ENCODE data around the gene DOK6. TPM values are rescaled to one million over a fixed set of nuclear protein-coding genes. Genes with fewer than 3 reads are reported as not detected.

Gene DOK6
- total and polyA plus RNA-seq, 8 donors, result 2.9 to 19.1 (median 14.9) TPM

GRCh38 chr18:69774831-69775230 is 374.1 kb downstream of the DOK6 start:
- H3K9me3 ChIP-seq, result no peaks in the 10 kb centered on the region
- intact Hi-C loops (cut with DNase I), result no loop called here

GRCh38 chr18:69777248-69777647 is 376.6 kb downstream of the DOK6 start:
- Histone ChIP-seq H3K27ac (no peak overlapping the region), H3K9me3 (no peaks in the 10 kb centered on the region), H3K27me3 (no peaks in the 10 kb centered on the region), H3K36me3 (no peaks in the 10 kb centered on the region), H3K4me3 (no peak overlapping the region), H3K4me1 (no peaks in the 10 kb centered on the region)
- no peak for TF ChIP-seq CTCF (IDR thresholded peaks at IDR 0.05)
- intact Hi-C loops (cut with DNase I), result no loop called here
- DNase-seq, result no peak
- ATAC-seq, result no peak

More at GRCh38 chr18:69774831-69775230, 374.1 kb downstream of the DOK6 start:
- H3K36me3 ChIP-seq, result no peaks in the 10 kb centered on the region
- H3K4me1 ChIP-seq, result no peaks in the 10 kb centered on the region
- no peak overlapping the region for H3K27ac ChIP-seq
- TF ChIP-seq CTCF (IDR thresholded peaks at IDR 0.05), result no peak
- H3K4me3 ChIP-seq, result no peak overlapping the region
- DNase-seq (no peak), ATAC-seq (no peak)
- H3K27me3 ChIP-seq, result no peaks in the 10 kb centered on the region

- Histone ChIP-seq H3K4me3 (no peak overlapping the region), H3K27ac (no peak overlapping the region), H3K4me1 (no peaks in the 10 kb centered on the region), H3K9me3 (no peaks in the 10 kb centered on the region), H3K27me3 (no peaks in the 10 kb centered on the region), H3K36me3 (no peaks in the 10 kb centered on the region)
- ATAC-seq (no peak), DNase-seq (no peak)
- TF ChIP-seq CTCF (IDR thresholded peaks at IDR 0.05), result no peak
- intact Hi-C loops (cut with DNase I), result no loop called here
Measured at GRCh38 chr18:69778680-69779079, 378.0 kb downstream of the DOK6 start.

- DNase-seq, result no peak
- intact Hi-C loops (cut with DNase I), result no loop called here
- H3K27me3 ChIP-seq, result no peaks in the 10 kb centered on the region
- H3K9me3 ChIP-seq, result no peaks in the 10 kb centered on the region
- no peaks in the 10 kb centered on the region for H3K4me1 ChIP-seq
- no peak overlapping the region for H3K4me3 ChIP-seq
- no peaks in the 10 kb centered on the region for H3K36me3 ChIP-seq
- ATAC-seq, result no peak
- TF ChIP-seq CTCF (IDR thresholded peaks at IDR 0.05), result no peak
- no peak overlapping the region for H3K27ac ChIP-seq
Measured at GRCh38 chr18:69780851-69781250, 380.2 kb downstream of the DOK6 start.

GRCh38 chr18:69784815-69785214 is 384.1 kb downstream of the DOK6 start:
- H3K27ac ChIP-seq, result no peak overlapping the region
- no peaks in the 10 kb centered on the region for H3K36me3 ChIP-seq
- ATAC-seq (no peak), DNase-seq (no peak)
- no peaks in the 10 kb centered on the region for H3K27me3 ChIP-seq
- no peak overlapping the region for H3K4me3 ChIP-seq
- H3K4me1 ChIP-seq, result no peaks in the 10 kb centered on the region
- no peaks in the 10 kb centered on the region for H3K9me3 ChIP-seq
- TF ChIP-seq CTCF (IDR thresholded peaks at IDR 0.05), result no peak
- intact Hi-C loops (cut with DNase I), result no loop called here

Data from left lung (tissue), 10 donors.